Suprapubic skin (tissue), 3 donors: ENCODE results near the gene HOXC10.

Experiments used
- CTCF ChIP-seq, 2 donors: fragments of 200-600 bp in 1 of 2; fragments of 450-650 bp in 1 of 2; sonication (generic) in 1 of 2; IDR thresholded peaks; one replicate each; pipeline ENCODE4 v1.5.1; 2016 to 2019; ENCODE audit warnings: antibody characterized with exemption in 2 of 2, mild to moderate bottlenecking in 1 of 2, moderate library complexity in 1 of 2
- EP300 ChIP-seq: sonication (generic); formaldehyde crosslinking; IDR thresholded peaks from one replicate; pipeline ENCODE4 v1.6.1; 2017; ENCODE audit warnings: antibody characterized with exemption
- POLR2A ChIP-seq, 2 donors: fragments of 450-650 bp; IDR thresholded peaks; one replicate each; pipeline ENCODE4 v1.6.1; 2017; ENCODE audit warnings: antibody characterized with exemption in 2 of 2, mild to moderate bottlenecking in 2 of 2, moderate library complexity in 2 of 2

GRCh38 chr12:54039417-54040147, 54.6 kb downstream of the HOXC10 start:
- TF ChIP-seq POLR2A (IDR thresholded peaks at IDR 0.05) = no peak
- no peak for TF ChIP-seq CTCF (IDR thresholded peaks at IDR 0.05)
- no peak for TF ChIP-seq EP300
